M059J (cell line): ENCODE measurements around the gene FERMT2. TPM values are rescaled to one million over a fixed set of nuclear protein-coding genes. Genes with fewer than 3 reads are reported as not detected.
"Not testable (repeated sequence)": the region's sequence is repeated elsewhere in the genome, so short reads cannot be mapped to it uniquely, and the experiment has no call there.

Experiments
- DNase-seq: peaks from one replicate; pipeline ENCODE4 v3.0.0-alpha.2; 2012; ENCODE audit warnings: low read depth
- total RNA-seq: library from RNA; depleted of rRNA; stranded (reverse); fragments of >200 nt; shearing (Covaris generic); gene quantifications from 2 replicates; pipeline ENCODE4 v1.2.3, GENCODE V29; 2014

Gene FERMT2
- total RNA-seq, 1 experiment from 2014 or later = 80.1 TPM

DNA sequence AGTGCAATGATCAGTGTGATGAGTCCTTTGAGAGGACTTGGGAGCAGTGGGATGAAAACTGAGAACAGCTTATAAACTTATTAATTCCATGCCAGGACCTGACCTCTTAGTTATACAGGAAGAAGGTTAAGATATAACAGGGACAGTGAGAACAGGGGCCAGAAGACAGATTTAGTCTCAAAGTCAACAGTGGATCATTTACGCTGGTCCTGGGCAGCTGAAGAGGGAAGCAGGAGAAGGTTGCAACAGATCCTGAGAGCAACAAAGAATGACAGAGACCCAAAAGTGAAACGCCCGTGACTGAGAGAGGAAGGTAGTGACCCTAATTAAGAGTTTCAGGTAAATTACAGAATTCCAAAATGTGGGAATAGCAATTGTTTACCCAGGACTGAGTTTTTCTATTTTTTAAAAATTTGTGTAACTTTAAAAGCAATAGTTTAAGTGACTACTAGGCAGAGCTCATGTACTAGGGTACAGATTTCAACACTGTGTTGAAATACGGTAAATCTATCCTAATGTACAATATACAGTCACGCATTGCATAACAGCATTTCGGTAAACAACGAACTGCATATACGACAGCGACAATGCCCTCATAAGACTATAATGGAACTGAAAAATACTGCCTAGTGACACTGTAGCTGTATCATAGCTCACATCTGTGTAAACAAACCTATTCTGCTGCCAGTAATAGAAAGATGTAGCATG is 81.8 kb downstream of the FERMT2 start:
- no peak for DNase-seq

DNA sequence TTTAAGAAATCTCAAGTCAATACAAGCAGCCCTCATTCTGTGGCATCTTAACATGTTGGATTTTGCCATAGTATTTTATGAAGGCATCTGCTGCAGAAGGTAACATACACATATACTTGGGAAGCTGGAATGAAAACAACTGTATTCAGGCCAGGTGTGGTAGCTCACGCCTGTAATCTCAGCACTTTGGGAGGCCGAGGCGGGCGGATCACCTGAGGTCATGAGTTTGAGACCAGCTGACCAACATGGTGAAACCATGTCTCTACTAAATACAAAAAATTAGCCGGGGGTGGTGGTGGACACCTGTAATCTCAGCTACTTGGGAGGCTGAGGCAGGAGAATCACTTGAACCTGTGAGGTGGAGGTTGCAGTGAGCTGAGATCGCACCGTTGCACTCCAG is 86.0 kb downstream of the FERMT2 start:
- not testable (repeated sequence) for DNase-seq

DNA sequence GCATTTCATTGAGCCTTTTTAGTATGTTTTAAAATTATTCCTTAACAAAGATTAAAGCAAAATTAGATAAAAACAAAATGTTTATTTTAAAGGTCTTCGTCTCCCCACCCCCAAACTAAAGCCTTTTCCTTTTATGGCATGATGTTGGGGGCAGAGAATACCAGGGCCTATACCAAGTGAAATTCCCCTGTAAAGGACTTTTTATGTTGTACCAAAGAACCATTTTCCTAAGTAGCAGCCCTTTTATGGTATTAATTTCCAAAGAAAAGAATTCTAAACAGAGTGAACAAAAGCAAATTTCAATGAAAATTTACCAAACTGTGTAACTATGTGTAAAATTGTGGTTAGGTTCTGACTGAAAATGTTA is 87.5 kb downstream of the FERMT2 start:
- DNase-seq = no peak

DNA sequence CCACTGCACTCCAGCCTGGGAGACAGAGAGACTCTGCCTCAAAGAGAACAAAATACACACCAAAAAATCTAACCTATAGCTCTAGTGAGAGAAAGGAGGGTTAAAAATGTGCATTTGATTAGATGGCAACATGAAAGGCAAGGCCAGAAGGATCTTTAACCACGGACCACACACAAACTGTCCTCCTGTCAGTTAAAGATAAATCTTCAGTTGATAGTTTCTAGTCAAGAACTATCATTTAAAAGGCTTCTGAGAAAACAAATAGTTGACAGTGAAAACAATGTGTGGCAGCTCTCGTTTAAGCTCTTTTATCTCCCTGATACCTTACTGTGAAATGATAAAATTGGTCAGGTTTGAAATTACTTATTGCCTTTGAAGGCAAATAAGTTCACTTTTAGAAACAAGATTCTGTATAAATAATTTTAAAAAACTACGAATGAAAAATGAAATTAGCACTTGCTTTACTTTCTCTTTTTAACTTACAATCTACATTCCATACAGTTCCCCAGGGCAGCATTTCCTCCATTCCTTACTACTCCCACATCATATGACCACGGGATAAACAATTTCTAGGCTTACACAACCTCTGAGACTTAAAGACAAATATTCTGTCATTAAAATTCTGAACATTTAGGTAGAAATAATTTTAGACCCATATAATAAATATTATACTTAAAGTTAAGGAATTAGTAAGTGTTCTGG is 88.1 kb downstream of the FERMT2 start:
- no peak for DNase-seq

DNA sequence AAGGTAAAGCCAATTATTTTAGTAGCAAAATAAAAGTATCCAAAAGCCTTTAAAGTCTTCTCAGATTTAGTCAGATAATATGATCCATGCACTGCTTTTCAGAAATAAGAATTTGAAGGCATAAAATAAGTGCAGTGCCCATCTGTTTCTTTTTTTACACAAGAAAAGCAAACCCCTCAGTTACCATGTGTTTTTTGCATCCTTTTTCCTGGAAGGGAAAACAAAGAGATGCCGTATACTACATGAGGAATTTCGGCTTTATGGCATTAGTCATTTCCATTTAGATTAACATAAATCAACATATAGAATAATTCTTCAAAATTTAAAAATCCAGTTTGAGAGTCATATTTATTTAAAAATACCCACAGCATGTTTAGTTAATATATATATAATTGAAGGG is 89.4 kb downstream of the FERMT2 start:
- no peak for DNase-seq

DNA sequence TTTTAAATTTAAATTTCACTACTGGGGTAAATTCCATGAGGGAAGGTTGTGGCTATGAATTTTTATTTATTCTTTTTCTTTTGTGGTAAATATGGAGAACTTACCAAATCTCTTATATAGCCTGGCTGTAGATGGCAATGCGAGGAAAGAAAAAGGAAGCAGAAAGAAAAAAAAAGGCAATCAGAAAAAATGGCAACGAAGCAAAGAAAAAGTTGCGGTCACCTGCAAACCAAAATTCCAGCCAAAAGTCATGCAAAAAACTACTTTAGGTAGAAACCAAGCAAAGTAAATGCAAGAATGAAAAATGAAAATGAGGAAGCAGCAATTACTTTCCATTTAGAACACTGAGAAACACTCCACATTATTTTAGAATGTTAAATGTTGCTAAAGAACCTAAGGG is 89.9 kb downstream of the FERMT2 start:
- no peak for DNase-seq

DNA sequence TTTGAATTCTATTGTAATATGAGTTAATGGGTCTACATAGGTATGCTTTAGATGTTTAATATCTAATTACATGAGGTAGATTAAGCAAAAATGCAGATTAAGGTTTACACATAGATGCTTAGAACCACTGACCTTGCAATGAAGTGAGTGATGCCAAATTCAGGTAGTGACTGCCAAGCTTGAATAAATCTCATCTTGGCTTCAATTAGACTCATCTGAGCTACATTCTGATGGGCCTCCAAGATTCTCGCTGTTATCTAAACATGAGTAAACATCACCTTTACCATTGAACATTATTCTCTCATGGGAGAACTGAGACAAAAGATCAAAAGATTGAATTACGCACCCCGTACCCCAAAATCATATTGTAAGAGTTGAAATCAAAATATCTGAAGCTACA is 90.6 kb downstream of the FERMT2 start:
- DNase-seq = no peak

DNA sequence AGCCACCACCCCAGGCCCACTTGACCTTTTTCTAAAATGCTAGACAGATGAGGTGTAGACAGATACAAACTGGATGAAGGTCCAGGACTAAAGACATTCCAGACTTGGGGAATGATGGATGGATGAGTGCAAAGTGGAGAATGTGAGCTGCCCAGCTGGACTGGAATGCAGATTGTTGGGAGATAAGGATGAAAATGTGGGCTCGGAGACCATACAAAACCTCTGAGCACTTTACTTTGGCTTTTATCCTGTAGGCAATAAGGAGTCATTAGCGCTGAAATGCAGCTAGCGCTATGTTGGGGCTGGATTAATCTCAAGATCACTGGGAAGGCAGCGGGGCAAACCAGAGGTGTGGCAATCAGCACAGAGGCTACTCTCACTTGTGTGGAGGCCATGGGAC is 94.7 kb downstream of the FERMT2 start:
- DNase-seq = peak; percentile 66

DNA sequence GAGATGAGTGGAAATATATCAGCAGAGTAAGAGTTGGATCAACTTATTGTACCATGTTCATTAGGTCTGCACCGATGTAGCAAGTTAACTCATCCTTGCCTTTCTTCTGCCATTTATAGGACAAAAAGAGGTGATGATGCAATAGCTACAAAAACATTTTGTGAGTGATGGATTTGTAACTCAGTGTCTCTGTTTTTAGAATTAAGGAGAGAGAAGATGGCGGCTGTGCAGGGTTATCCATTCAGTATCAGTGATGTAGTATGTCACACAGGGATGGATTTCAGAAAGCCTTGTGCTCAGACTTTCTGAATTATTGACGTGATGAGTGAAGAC is 97.4 kb downstream of the FERMT2 start:
- no peak for DNase-seq

DNA sequence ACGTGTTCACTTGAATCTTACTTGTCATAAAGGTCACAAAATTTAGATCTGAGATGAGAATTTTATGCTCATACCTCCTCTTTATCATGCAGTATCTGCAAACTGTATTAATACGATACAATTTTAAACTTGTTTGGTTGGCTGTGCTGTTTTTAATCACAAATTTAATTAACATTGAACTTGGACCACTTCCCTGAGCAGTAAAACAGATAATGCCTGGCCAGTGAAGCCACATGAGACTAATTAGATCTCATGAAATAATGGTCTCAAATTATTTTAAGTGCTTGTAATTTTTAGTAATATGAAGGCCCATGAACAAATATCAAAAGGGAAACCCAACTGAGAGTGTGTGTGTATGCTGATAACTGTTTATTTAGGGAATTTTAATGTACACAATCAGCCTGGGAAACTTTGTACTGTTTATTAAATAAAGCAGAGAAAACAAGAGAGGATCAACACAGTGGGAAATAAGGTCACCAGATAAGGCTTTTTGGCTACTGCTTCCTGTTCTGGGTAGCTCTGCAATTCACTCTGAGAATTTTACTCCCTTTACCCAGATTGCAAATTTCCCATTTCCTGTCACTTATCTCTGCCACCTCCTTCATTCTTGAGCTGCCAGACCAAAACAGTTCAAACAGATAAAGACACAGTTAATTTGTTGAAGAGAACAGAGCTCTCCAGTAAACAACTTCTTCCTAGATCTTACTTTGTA is 97.9 kb downstream of the FERMT2 start:
- DNase-seq = no peak

DNA sequence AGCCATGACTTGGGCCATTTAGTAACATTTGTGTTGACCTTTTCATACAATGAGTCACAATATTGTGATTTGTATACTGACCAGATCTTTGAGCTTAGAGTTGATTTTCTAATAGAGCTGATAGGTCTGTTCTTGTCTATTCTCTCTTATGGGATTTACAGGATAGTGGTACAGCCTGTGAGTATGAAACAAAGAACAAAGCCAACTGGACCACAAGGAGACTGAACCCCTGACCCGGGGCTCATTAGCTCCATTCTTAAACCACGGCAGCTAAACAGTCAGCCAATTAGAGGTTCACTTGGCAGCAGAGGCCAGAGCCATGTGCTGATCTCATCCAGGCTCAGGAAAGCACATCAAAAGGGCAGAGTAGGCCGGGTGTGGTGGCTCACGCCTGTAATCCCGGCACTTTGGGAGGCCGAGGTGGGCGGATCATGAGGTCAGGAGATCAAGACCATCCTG is 100.4 kb downstream of the FERMT2 start:
- peak; percentile 31 for DNase-seq

DNA sequence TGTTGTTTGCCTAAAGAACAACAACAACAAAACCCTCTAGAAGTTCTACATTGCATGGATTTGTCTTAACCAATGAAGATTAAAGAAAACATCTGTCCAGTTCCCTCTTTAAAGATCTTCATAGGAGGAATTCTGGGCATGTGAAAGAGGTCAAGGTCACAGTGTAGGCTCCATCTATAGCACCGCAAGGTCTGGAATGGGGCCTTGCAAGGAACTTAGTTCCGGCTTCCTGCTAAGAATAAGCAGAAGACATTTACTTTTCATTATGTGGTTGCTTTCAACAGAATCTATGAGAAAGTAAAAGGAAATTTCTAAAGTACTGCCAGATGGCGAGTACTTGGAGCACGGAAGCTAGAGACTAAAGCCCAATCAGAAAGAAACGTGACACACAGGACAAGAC is 102.2 kb downstream of the FERMT2 start:
- DNase-seq = no peak

DNA sequence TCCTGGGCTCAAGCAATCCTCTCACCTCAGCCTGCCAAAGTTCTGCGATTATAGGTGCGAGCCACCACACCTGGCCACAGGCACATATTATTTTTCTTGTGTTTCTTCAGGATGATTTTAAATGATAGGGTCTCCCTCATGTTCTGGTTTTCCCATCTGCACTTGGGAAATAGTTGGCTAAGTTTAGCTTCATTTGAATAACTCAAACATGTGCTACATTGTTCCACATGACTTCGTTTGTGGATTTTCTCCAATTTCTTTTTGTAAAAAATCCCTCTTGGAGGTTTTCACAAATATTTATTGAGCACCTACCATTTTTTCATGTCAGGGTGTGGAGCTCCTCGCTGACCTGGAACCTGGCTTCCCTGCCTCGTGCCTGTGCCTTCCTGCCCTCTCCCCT is 104.3 kb downstream of the FERMT2 start:
- no peak for DNase-seq

DNA sequence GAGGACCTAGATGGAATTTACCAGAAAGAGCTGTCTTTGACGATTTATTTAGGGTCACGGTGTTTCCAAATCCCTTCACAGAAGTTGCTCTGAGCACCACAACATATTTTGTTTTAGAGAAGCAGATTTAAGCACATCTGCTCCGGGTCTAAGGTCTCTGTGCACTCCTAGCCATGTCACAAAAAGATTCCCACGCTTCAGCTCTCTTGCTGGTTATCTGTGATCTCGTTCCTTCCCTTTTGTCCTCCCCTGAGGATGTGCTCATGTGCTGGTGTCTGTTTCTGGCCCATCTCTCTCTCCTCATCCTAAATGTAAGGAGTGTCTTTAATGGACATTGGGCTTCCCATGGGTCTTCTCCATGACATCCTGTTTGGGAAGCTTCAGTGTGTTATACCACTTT is 105.8 kb downstream of the FERMT2 start:
- no peak for DNase-seq

DNA sequence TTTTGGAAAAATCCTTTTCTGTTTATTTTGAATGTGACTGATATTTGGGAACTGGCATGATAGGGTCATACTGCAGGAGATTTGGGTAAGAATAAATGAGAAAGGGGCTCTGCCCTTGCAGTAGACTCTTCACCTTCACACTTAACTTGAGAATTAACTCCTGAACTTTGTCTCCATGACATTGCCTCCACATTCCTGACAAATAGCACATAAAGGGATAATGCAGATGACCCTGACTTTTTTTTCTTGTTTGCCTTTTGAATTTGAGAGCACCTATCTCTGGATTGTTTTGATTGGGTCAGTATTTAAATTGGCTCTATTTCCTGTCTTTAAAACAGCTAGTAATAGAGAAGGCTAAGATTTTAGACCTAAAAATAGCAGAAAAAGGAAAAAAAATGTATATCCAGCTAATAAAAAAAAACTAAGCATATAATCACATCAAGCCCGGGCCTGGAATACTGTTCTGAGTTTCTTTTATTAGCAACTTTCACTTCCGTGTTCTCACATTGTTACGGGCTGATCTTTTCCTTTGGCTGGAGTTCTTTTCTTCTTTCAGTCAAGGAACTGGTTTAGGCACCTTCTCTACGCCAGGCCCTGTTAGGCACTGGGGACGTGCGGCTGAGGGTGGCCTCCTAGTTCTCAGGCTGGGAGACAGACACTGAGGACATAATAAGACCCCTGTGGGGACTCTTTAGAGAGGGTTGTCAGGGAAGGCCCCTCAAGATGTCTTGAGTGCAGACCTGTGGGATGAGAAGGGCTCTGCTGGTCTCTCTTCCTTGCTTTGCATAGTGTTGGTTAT is 106.4 kb downstream of the FERMT2 start:
- no peak for DNase-seq

DNA sequence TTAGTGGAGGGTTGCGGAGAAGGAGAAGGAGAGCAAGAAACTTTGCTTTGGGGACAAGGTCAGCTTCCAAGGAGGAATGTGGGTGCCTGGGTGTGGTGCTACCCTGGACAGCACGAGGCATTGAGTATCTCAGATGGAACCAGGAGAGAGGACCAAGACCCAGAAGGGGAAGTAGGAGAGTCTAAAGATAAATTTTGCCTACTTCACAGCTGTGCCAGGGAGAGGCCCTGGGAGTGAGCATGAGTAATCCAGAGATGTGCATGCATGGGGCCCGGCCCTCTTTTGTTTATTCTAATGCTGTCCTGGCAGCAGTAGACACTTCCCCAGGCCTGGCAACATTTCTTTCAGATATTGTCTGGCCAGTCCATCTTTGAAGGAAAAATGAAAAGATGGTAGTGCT is 110.0 kb downstream of the FERMT2 start:
- peak; percentile 72 for DNase-seq

DNA sequence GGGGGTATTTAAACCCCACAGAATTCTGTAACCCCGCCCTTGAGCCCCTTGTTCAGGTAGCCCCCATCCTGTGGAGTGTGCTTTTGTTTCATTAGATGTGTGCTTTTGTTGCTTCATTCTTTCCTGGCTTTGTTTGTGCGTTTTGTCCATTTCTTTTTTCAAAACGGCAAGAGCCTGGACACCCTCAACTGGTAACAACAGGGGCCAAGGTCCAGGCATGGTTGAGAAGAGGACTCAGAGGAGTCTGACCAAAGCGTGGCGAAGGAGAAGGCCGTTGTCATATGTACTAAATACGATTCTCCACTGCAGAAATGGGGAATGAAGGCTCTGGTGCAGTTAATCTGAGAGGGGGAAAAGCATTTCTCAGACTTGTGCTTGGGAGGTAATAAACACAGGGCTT is 113.4 kb downstream of the FERMT2 start:
- DNase-seq = no peak

DNA sequence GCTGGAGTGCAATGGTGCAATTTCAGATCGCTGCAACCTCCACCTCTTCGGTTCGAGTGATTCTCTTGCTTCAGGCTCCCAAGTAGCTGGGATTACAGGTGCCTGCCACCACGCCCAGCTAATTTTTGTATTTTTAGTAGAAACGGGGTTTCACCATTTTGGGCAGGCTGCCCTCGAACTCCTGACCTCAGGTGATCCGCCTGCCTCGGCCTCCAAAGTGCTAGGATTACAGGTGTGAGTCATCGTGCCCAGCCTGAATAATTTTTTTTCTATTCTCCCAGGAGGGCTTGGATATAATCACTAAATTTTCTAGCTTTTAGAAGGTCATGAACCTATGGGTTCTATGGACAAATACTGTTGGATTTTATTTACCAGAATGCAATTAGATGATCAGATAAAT is 114.8 kb downstream of the FERMT2 start:
- DNase-seq = peak; percentile 53

DNA sequence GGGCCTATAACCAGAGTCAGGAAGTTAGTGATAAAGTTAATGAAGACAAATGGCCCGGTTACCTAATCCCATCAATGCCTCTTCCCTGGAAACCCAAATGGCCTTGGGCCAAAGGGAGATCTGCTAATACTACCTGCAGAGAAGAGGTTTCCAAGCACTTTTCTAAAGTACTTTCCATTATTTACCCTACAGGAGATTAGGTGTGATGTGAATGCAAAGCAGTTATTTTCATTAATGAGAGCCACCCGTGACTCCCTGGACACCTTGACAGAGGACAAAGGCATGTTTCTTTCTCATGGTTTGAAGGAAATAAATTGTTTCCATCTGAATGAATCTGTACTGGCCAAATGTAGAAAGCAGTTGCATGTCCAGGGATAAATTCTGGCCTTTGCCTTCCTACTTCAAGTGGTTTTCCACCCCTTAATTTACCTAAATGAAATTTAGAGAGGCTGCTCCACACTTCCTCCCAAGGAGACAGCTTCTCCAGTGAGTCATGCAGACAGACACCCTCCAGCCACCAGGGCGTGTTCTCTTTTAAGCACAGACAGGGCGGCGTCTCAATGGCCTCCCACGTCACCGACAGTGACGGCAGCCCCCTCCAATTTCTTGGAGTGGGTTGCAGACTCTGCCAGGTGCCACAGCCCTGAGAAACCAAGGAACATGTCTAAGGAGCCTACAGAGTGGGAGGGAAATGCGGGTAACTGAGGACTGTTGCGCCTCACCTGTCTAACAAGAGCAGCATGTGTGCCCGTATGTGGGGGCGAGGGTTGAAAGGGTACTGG is 115.5 kb downstream of the FERMT2 start:
- peak; percentile 84 for DNase-seq

DNA sequence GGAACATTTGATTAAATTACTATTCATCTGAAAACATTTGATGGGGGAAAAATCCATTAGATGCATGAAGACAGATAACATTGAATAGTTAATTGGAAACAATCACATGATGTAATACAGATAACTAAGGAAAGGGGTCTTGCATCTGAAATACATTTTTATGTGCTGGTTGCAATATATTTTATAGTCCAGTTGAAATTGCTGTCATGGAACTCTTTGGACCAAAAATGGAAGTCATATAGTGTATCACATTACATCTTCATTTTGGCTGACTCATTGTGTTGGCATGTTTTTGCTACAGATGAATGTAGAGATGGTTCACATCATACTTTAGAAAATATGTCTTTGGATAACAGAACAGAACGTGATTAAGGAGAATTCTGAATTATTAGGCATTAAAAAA is 116.4 kb downstream of the FERMT2 start:
- DNase-seq = peak; percentile 82

DNA sequence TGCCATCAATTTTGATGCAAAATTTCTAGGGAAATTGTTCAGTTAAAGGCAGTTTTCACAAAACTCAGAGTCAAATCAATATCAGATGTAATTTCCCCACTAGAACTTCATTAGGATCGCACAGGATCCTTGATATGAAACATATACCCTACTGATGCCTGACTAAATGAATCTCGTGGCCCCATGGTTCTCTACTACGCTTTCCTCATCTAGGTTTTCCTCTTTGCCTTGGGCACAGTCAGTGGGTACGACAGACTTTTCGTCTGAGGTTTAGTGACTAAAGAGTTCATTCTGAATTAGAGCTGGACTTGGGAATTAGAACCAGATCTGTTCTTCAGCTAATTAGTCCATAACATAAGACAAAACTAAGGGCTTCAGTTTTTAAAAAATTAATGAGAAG is 117.0 kb downstream of the FERMT2 start:
- no peak for DNase-seq
